DMS79 treated with DMSO at 0.1 percent for 48 hours (cell line): Measurements from ENCODE around the gene CLCA2.

Source experiments
- DNase-seq: peaks from one replicate; lab custom pipeline; 2025; lab: John Stamatoyannopoulos, UW

CLCA2 gene, protein sequence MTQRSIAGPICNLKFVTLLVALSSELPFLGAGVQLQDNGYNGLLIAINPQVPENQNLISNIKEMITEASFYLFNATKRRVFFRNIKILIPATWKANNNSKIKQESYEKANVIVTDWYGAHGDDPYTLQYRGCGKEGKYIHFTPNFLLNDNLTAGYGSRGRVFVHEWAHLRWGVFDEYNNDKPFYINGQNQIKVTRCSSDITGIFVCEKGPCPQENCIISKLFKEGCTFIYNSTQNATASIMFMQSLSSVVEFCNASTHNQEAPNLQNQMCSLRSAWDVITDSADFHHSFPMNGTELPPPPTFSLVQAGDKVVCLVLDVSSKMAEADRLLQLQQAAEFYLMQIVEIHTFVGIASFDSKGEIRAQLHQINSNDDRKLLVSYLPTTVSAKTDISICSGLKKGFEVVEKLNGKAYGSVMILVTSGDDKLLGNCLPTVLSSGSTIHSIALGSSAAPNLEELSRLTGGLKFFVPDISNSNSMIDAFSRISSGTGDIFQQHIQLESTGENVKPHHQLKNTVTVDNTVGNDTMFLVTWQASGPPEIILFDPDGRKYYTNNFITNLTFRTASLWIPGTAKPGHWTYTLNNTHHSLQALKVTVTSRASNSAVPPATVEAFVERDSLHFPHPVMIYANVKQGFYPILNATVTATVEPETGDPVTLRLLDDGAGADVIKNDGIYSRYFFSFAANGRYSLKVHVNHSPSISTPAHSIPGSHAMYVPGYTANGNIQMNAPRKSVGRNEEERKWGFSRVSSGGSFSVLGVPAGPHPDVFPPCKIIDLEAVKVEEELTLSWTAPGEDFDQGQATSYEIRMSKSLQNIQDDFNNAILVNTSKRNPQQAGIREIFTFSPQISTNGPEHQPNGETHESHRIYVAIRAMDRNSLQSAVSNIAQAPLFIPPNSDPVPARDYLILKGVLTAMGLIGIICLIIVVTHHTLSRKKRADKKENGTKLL

DNA sequence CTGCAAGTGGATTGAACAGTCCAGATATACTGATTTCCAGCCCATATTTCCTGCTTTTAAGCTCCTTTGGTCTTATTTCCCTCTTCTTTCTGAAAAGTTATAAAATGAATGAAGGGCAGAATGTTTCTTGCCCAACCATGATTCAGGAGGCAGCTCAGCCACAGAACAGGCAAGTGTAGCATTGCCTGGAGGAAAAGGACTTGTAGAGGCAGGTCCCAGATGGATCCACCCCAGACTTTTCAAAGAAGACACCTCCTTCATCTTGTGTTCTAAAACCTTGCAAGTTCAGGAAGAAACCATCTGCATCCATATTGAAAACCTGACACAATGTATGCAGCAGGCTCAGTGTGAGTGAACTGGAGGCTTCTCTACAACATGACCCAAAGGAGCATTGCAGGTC lies at the start of gene CLCA2:
TSS of gene CLCA2 (plus strand) at position 299 of the 400 bp plus-strand sequence. CDS start at position 376, 77 bp downstream.
- DNase-seq: no peak

DNA sequence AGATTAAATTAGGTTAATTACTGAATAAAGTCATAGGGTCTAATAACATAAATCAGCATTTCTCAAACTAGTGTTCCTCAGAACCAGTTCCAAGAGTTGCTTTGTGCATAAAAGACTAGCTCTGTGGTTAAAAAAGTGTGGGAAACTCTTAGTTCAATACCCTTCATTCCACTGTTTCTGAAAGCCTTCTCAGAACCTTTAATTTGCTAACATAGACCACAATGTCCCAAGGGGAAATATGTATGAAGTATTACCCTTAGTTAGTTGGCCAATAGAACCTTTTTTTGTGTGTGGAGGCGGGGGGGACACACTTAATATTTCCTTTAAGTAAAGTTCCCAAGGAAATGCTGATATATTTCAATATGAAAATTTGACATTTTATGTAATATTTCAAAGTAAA lies 48.3 kb upstream of the CLCA2 start:
- no peak for DNase-seq

DNA sequence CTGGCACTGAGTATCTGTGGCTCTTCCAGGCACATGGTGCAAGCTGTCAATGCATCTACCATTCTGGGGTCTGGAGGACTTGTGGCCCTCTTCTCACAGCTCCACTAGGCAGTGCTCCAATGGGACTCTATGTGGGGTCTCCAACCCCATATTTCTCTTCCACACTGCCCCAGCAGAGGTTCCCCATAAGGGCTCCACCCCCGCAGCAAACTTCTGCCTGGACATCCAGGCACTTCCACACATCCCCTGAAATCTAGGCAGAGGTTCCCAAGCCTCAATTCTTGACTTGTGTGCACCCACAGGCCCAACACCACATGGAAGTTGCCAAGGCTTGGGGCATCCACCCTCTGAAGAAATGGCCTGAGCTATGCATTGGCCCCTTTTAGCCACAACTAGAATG lies 46.6 kb upstream of the CLCA2 start:
- DNase-seq: no peak

DNA sequence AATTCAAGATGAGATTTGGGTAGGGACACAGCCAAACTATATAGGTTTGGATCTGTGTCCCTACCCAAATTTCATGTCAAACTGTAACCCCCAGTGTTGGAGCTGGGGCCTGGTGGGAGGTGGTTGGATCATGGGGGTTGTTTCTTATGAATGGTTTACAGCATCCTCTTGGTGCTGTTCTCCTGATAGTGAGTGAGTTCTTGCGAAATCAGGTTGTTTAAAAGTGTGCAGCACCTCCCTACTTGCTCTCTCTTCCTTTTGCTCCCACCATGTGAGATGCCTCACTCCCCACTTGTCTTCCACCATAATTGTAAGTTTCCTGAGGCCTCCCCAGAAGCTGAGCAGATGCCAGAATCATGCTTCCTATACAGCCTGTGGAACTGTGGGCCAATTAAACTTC lies 45.2 kb upstream of the CLCA2 start:
- no peak for DNase-seq

DNA sequence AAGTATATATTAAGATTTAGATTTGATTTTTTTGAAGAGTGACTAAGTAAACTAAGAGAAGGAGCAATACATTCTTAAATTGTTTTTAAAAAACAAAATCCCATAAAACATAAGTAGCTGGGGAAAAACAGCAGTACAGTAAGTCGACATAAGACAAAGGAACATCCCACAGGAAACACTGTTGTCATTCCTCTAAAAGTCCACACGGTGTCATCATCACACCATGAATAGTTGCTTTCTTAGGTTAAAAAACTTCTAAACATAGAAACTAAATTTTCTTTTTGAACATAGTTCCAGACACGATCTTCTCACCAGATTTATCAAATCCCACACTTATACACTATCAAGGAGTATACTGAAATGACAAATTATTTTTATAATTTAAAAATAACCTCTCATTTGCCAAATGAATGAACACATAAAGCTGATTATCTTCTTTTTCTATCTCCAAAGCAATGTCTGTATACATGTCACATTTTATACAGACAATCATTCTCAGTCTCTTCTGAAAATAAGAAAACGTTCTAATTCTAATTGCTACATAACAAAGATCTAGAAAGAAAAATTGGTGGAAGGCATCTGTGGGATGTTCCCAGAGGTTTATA lies 43.6 kb upstream of the CLCA2 start:
- peak; percentile 68 for DNase-seq

DNA sequence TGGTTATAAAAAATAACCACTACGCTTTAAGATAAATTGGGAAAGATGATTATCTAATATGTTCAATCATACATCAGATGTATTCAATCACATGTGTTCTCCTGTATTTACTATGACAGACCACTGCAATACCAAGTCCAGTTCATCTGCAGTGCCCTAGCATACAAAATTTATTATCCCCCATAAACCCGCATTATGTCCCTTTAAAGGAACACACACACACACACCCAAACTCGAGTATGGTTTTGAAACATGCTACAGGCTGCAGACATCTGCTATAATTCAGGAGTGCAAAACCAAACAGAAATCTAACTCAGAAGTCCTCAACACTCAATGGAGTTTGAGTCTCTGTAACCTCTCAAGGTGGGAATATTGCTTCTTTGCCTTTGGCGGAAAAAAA lies 42.7 kb upstream of the CLCA2 start:
- DNase-seq: no peak

DNA sequence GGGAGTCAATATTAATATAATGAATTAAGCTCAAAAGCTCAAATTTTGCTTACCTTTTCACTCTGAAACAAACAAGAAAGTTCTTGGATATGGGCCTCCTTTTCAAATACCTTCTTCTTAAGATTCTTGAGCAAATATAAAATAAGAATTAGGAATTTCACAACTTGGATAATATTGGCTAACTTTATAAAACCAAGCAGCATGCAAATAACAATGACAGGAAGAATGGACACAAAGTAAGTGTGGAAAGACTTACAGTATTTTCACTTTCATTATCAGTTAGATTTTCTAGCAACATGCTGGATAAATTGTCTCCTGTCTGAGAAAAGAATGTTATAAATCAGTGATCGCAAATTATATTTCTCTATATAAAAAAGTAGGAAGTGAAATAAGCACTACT lies 41.1 kb upstream of the CLCA2 start:
- no peak for DNase-seq

DNA sequence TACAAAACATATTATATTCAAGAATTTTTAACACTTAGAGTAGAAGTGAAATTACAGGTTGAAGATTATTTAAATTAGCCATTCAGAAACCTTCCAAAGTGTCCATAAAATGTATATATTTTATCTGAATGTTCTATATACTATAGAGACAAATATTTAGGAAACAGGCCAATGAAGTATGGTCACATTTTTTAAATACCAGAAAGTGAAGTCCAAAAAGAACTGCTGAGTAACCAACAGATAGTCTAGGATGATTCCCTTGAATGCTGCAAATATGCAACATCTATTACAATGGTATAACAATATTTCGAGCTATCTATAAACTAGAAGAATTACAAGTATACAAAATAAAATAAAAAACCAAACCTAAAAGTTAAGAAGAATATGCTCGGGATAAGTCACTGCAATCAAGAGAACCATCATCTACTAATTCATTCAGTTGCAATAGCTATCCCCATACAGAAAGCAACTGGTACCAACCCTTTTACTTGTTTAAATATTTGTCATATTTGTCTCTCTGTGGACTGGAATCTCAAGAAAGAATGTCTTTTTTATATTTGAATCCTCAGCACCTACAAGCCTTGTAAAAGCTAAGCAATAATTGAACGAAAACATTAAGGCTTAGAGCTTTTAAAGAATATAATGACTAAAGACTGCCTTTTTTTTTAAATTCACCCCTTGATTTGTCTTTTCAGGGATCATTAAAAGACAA lies 35.9 kb upstream of the CLCA2 start:
- no peak for DNase-seq

DNA sequence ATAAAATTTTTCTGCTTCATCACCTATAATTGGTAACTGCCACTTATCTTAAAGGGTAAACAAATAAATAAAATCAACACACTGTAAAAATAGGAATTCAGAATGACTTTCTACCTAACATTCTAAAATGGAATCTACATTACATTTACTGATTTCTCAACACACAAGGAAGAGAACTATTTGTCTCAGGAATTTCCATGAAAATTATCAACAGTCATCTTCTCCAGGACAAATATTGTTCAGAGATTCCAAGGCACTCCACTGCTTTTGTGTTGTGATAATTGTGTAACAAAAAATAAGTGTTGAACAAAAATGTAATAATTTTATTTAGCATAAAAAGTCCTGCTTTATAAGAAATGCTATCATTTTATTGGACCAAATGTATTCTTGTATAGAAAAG lies 35.2 kb upstream of the CLCA2 start:
- no peak for DNase-seq

DNA sequence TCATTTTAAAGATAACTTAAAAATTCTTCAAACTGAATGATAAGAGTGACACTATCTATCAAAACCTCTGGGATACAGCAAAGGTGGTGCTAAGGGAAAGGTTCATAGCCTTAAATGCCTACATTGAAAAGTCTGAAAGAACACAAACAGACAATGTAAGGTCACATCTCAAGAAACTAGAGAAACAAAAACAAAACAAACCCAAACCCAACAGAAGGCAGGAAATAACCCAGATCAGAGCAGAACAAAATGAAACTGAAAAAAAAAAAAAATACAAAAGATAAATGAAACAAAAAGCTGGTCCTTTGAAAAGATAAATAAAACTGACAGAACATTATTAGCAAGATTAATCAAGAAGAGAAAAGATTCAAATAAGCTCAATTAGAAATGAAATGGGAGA lies 34.7 kb upstream of the CLCA2 start:
- DNase-seq: no peak

DNA sequence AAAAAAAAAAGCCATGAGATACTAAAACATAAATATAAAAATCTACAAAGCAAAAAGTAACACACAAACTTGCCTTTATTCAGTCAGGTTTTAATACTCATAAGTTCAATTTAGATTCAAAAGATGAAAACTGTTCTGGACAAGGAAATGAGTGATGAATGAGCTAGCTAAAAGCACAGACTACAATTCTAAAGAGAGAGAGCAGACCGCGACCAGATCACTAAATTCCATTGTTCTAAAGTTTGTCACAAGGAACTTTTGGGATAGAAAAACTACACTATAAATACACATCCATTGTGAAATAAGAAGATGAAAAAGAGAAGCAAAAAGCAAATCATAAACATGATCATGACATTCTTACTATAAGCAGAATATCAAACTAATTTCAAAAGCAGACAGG lies 29.6 kb upstream of the CLCA2 start:
- no peak for DNase-seq

DNA sequence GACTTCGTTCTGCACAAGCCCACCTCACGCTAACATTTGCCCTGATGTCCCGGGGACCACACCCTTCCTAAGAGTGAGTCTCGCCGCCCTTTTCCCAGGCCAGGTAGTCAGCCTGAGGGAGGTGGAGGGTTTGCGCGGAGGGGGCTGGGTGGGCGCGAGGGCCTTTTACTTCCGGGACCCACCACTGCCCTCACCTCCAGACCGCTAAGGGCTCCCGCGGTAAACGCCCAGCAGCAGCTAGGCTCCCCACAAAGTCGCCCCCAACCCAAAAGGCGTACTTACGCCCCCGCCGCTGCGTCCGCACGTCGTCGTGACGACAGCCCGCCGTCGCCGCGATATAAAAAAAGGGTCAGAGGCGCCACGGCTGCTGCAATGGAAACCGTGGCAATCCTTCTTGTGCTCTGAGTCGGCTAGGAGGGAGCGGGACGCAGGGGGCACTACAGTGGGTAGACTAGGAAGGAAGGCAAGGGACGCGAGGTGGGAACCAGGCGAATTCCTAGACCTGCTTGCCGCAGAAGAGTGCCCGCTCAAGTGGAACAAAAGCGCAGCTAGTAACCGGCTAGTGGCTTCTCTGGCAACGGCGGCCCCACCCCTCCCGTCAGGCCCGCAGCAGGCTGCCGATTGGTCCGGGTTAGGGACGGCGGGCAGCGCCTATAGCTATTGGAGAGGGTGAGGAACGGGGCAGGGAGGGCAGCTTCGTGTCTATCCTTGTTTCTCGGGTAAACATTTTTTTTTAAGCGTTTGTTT lies 28.0 kb upstream of the CLCA2 start, which contains the start of gene ODF2L:
TSS of gene ODF2L (minus strand) at position 573 of the 747 bp plus-strand sequence. CDS start 9,296 bp downstream, outside the sequence.
- DNase-seq: peak; percentile 94

DNA sequence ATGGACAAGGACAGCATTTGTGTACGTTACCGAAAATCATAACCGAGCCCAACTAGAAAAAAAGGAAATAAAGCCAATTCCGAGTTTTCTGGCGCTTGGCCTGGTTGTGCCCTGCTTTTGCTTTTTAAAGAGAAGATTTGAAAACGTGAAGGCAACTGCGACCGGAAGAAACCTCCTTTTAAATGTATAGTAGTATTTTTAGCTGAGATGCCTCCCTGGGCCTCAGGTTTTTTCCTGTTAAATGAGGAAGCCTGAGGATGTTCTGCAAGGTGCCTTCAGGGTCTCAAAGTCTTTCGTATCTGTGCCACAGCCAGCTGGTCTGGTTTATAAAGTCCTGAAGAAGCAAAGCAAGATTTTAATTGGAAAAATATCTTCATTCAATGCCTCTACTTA lies 27.5 kb upstream of the CLCA2 start:
- no peak for DNase-seq

DNA sequence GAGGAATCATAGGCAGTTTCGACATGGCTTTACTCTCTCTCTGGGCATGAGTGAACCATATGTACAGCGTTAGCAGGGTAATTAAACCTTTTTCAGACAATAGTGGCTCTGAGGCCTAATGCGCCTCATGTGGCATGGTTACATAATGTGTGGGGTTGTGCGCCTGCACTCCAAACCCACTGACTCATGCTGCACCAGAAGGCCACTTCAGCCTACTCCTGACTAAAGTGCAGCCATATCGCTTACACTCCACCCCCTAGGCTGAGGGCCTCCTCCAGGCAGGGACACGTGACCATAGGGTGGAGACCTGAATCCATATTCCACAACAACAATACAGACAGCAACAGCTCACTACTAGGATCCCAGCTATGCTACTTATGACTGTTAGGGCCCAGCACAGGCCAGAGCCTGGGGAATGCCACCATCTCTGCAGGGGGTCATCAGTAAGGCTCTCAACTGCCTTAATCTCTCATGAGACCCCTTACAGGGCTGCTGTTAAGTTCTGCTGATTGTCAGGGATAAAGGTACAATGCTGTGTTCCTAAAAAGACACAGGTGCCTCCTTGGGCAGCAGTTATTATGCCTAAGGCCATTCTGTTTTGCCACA lies 14.5 kb upstream of the CLCA2 start:
- peak; percentile 15 for DNase-seq

DNA sequence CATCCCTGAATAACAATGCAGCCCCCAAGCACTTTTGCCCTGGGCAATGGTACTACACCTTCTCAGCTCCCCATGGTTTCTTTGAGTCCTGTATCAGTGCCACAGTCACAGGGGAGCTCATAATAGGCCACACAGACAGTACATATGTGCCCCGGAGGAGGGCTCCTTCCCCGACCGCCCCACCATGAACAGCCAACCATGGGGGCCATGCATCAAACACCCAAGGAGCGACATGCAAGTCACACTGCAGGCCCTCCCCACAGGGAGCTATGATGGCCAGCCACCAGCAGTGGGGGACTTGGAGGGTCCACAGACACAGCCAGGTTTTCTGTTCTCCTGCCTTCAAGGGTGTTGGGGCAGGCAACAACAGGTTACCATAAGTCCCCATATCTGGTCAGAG lies 13.1 kb upstream of the CLCA2 start:
- DNase-seq: no peak

DNA sequence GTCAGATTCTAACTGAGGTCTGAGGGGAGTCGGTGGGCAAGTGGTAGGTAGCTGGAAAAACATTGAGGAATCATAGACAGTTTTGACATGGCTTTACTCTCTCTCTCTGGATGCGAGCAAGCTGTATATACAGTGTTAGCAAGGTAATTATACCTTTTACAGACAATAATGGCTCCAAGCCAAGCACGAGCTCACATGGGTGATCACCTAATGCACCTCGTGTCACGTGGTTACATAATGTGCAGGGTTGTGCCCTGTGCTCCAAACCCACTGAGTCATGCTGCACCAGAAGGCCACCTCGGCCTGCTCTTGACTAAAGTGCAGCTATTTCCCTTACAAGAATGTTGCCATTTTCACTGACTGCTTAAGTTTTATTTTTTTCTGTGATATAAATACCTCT lies 7.6 kb upstream of the CLCA2 start:
- DNase-seq: peak; percentile 31

DNA sequence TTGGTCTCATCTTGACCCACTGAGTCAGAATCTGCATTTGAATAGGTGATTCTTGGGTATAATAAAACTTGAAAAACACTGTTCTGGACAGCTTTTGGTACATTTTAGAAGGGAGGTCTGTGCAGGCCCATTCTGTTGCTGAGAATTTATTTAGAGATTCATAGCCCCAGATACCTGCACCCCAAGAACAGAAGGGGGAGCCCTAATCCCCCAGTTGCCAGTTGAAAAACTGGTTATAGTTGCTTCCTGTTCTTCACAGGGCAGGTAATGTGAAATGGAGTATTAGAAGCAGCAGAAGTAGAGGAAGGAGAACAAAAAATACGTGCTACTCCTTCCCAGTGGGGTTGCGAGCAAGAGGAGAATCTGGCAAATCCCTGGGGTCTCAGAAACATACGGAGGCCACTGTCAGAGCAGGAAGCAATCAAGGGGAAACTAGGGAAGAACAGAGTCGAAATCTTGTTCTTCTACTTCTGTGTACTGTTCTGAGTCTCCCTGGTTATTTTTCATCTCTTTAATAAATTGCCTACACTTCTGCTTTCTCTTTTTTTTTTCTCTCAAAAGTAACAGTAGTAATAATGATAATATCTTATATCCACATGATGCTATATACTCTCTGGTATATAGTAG lies 4.6 kb upstream of the CLCA2 start:
- DNase-seq: peak; percentile 26

DNA sequence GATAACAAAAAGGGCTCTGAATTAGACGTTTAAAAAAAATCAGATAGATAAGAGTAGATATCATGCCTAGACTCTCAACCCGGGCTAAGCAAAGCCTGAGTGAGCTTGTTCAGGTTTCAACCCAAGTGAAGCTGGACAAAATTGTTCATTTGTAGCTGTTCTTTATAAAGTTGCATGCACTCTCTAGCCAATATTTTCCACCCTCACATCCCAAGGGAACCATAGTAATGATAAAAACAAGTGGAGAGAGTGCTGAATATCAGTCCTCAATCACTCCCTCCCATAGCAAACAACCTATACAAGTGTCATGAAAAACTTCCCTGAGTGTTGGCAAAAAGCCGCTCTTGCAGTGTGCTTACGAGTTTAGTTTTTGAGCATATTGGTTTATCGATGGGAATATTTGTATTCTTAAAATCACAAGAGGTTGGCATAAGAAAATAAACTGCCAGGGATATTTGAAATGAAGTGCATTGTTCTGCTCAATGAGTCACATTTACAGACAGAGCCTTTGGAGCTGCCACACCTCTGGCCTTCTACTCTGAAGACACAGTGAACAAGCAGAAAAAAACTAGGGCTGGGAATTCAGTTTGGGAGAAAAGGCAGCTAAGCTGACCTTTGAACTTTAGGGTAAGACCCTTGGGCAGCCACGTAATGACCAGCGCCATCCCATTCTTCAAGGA lies 2.2 kb upstream of the CLCA2 start:
- no peak for DNase-seq

DNA sequence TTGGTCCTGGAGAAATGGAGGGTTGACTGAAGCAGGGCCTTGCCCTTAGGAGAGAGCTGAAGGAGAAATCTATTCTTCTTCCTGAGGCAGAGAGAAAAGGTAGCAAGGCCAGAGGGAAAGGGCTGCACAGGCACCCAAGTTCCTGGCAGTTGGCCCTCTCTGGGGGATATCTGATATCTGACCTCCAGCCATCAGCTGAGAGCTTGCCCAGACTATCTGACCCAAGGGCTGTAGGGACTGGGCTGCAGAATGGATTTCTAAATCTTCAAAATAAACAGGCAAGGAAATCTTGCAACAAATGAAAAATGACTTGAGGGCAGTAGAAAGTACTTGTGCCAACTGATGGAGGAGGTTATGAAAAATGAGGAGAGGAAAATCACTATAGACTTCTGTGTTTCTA lies 498 bp upstream of the CLCA2 start:
- no peak for DNase-seq
